K562 (cell line): ENCODE results near the gene IFI27L2. TPM values are rescaled to one million over a fixed set of nuclear protein-coding genes. Genes with fewer than 3 reads are reported as not detected.

Experiments used
- ATAC-seq: fragments of 200-7000 bp; cut with Tn5 transposase; 3 replicates; pipeline ENCODE4 v1.9.1; 2020; ENCODE audit warnings: moderate library complexity
- BruUV-seq: library from RNA; stranded (reverse); fragments of 400-500 nt; replicated peaks from 2 replicates; lab custom pipeline; 2021; lab: Mats Ljungman, UMichigan
- CTCF ChIA-PET: fragments of 300-600 bp; formaldehyde crosslinking; extraction: SDS; loops from one replicate; lab custom pipeline; 2021; ENCODE audit warnings: low intra/inter-chr PET ratio; lab: Yijun Ruan, JAX
- POLR2A ChIA-PET: fragments of 300-600, 350-650 bp; sonication (Branson Sonifier 250); formaldehyde crosslinking; extraction: SDS; loops from one replicate; lab custom pipeline; 2021; ENCODE audit warnings: antibody characterized with exemption, inconsistent platforms; lab: Yijun Ruan, JAX
- DNase-seq, 4 experiments: peaks; one replicate each; pipeline versions ENCODE4 v3.0.0 to v3.0.0-alpha.2; 2011 to 2018; ENCODE audit warnings: low spot score in 3 of 4, mixed read lengths in 3 of 4; ENCODE audit errors: extremely low read depth in 1 of 4
- FAIRE-seq: peaks from 2 replicates; lab custom pipeline; 2011; peaks lifted over from hg19 to GRCh38; lab: Jason Lieb, UNC
- H2AFZ ChIP-seq: 2 replicates; pipeline ENCODE4 v1.6.0; 2011; ENCODE audit warnings: low read depth, low read length, control low read depth, inconsistent platforms
- H3K27ac ChIP-seq: fragments of 200-600 bp; 3 replicates; pipeline ENCODE4 v1.8.0; 2011; ENCODE audit warnings: low read depth, mild to moderate bottlenecking, control low read depth, inconsistent platforms, low read length, moderate library complexity, mixed read lengths; ENCODE audit errors: extremely low read depth
- H3K27me3 ChIP-seq, 2 experiments: fragments of 300-600 bp in 1 of 2; 2 replicates in 1 of 2; 3 replicates in 1 of 2; pipeline versions ENCODE4 v1.6.0 to v1.8.0; 2011; ENCODE audit warnings: inconsistent platforms in 2 of 2, low read length in 2 of 2, mild to moderate bottlenecking in 1 of 2, mixed read lengths in 1 of 2, moderate library complexity in 1 of 2; ENCODE audit not compliant: control insufficient read depth in 2 of 2, insufficient read depth in 2 of 2
- H3K36me3 ChIP-seq: fragments of 300-600 bp; 3 replicates; pipeline ENCODE4 v1.8.0; 2011; ENCODE audit warnings: mild to moderate bottlenecking, low read length, inconsistent platforms; ENCODE audit not compliant: control insufficient read depth, insufficient read depth
- H3K4me1 ChIP-seq, 2 experiments: fragments of 200-600 bp in 1 of 2; replicated peaks in 1 of 2; 2 replicates in 1 of 2; 3 replicates in 1 of 2; pipeline versions ENCODE4 v1.5.1 to v1.8.0; 2011; ENCODE audit warnings: inconsistent platforms in 2 of 2, low read length in 2 of 2, mild to moderate bottlenecking in 1 of 2, mixed read lengths in 1 of 2, moderate library complexity in 1 of 2; ENCODE audit not compliant: control insufficient read depth in 2 of 2, insufficient read depth in 2 of 2
- H3K4me2 ChIP-seq: 2 replicates; pipeline ENCODE4 v1.6.1; 2011; ENCODE audit warnings: low read length, control low read depth, inconsistent platforms, mixed read lengths; ENCODE audit not compliant: insufficient read depth
- H3K4me3 ChIP-seq: fragments of 200-600 bp; sonication (generic), shearing (Covaris generic); 2 replicates; pipeline ENCODE4 v1.5.1; 2016; ENCODE audit warnings: control low read depth, inconsistent platforms
- H3K79me2 ChIP-seq: fragments of 200-600 bp; 3 replicates; pipeline ENCODE4 v1.8.0; 2011; ENCODE audit warnings: low read length, inconsistent platforms; ENCODE audit not compliant: control insufficient read depth, insufficient read depth
- H3K9ac ChIP-seq, 2 experiments: 2 replicates each; pipeline versions ENCODE4 v1.6.0 to v1.6.1; 2011; ENCODE audit warnings: low read depth in 2 of 2, low read length in 2 of 2, control low read depth in 1 of 2, inconsistent platforms in 1 of 2, mild to moderate bottlenecking in 1 of 2, mixed read lengths in 1 of 2; ENCODE audit not compliant: insufficient read depth in 1 of 2
- H3K9me1 ChIP-seq: one replicate; pipeline ENCODE4 v1.6.0; 2011; ENCODE audit warnings: inconsistent platforms, mild to moderate bottlenecking, low read length, moderate library complexity; ENCODE audit not compliant: control insufficient read depth, insufficient read depth
- H3K9me3 ChIP-seq: replicated peaks from 2 replicates; pipeline ENCODE4 v1.5.1; 2011; ENCODE audit warnings: low read depth, low read length, inconsistent platforms; ENCODE audit not compliant: control insufficient read depth, insufficient read depth
- H4K20me1 ChIP-seq: replicated peaks from 2 replicates; pipeline ENCODE4 v1.6.1; 2011; ENCODE audit warnings: low read length, inconsistent platforms, mixed read lengths; ENCODE audit not compliant: control insufficient read depth, insufficient read depth
- BHLHE40 ChIP-seq: IDR thresholded peaks from 2 replicates; pipeline ENCODE4 v1.6.1; 2011; ENCODE audit warnings: low read length, improper control_type of control experiment
- CBFB ChIP-seq: sonication (generic); formaldehyde crosslinking; IDR thresholded peaks from 2 replicates; pipeline ENCODE4 v1.4.0; 2020; ENCODE audit warnings: mild to moderate bottlenecking, missing genetic modification reagents
- MLLT1 ChIP-seq, 2 experiments: fragments of 450-650 bp; IDR thresholded peaks; 2 replicates each; pipeline ENCODE4 v1.6.1; 2016
- RFX5 ChIP-seq: IDR thresholded peaks from 2 replicates; pipeline ENCODE4 v1.6.1; 2011; ENCODE audit warnings: low read depth, mild to moderate bottlenecking, improper control_type of control experiment, low read length
- RNF219 ChIP-seq: fragments of 250-450 bp; sonication (Bioruptor Pico); IDR thresholded peaks from 2 replicates; pipeline ENCODE4 v1.5.0; 2022; ENCODE audit warnings: mild to moderate bottlenecking
- TAF15 ChIP-seq: fragments of 200-400 bp; formaldehyde crosslinking; IDR thresholded peaks from 2 replicates; pipeline ENCODE4 v1.6.1; 2017; ENCODE audit warnings: mild to moderate bottlenecking, low read depth, low read length, moderate library complexity
- ZNF277 ChIP-seq: fragments of 250-450 bp; sonication (Bioruptor Pico); IDR thresholded peaks from 2 replicates; pipeline ENCODE4 v1.8.0; 2022; ENCODE audit warnings: inconsistent platforms, mild to moderate bottlenecking, moderate library complexity, borderline replicate concordance
- ZNF518B ChIP-seq: fragments of 250-450 bp; sonication (Bioruptor Pico); IDR thresholded peaks from 2 replicates; pipeline ENCODE4 v1.5.0; 2021; ENCODE audit warnings: mild to moderate bottlenecking, moderate library complexity
- WGBS: fragments of 100-300 bp; shearing (Covaris generic); methylation state at CpG from one replicate; pipeline ENCODE4 v1.1.6; 2016; ENCODE audit warnings: low coverage, mixed read lengths; ENCODE audit not compliant: insufficient coverage; ENCODE audit errors: missing lambda C conversion rate; 5-methylcytosine and 5-hydroxymethylcytosine counted together
- in situ Hi-C: fragments of 300-500 bp; cut with MboI; formaldehyde crosslinking; loops from 4 replicates; pipeline ENCODE4 v1.15.0; 2018; ENCODE audit warnings: inconsistent platforms, mixed read lengths
- intact Hi-C: fragments of 100-400 bp; cut with micrococcal nuclease; formaldehyde crosslinking; loops from 2 replicates; pipeline ENCODE4 v1.14.2; 2022
- polyA plus RNA-seq, 8 experiments: library from polyadenylated mRNA; depleted of rRNA in 4 of 8; stranded (reverse) in 5 of 8; unstranded in 3 of 8; fragments of >200 nt; fragmentation: Nextera tagmentation in 2 of 8; fragmentation: Illumina TruSeq in 1 of 8; extraction: Ambion mirVana in 2 of 8; extraction: Trizol in 1 of 8; gene quantifications; 2 replicates each; pipeline versions ENCODE4 v1.2.1 to v1.2.3, GENCODE V29; 2011 to 2014; ENCODE audit warnings: inconsistent platforms in 1 of 8, missing spikeins in 1 of 8
- total RNA-seq, 7 experiments: library from RNA; depleted of rRNA in 6 of 7; stranded (reverse); fragments of >200 nt in 6 of 7; fragmentation: Illumina TruSeq in 2 of 7; extraction: Trizol in 2 of 7; gene quantifications; 2 replicates each; pipeline versions ENCODE4 v1.2.1 to v1.2.3, GENCODE V29; 2011 to 2021; ENCODE audit warnings: low replicate concordance in 1 of 7
- TF ChIP-seq, protein P1 (sequence below): fragments of 450-650 bp; formaldehyde crosslinking; IDR thresholded peaks from 2 replicates; pipeline ENCODE4 v1.4.0; 2020; ENCODE audit warnings: mild to moderate bottlenecking, moderate library complexity

IFI27L2 gene
- total and polyA plus RNA-seq, 9 of the 15 experiments (the other 6 are each of a cell fraction or from before 2014, with no cell fraction given): 1.0 to 9.3 (median 4.1) TPM

- no peak for TF ChIP-seq RNF219 (CRISPR knock-in tag)
- no peak for TF ChIP-seq MLLT1 (IDR thresholded peaks at IDR 0.05)
- TF ChIP-seq RFX5: no peak
Measured at GRCh38 chr14:94101748-94102147, 27.7 kb downstream of the IFI27L2 start (continued).

- no TSS peak for BruUV-seq
- H3K9me3 ChIP-seq: no peaks in the 10 kb centered on the region
- no peaks in the 10 kb centered on the region for H3K36me3 ChIP-seq
- DNase-seq (no peak), FAIRE-seq (no peak), ATAC-seq (no peak)
- no peaks in the 10 kb centered on the region for H4K20me1 ChIP-seq
- H3K79me2 ChIP-seq: no peaks in the 10 kb centered on the region
- no peak overlapping the region for H3K9ac ChIP-seq
- in situ Hi-C loops: no loop called here
- no peak overlapping the region for H3K4me3 ChIP-seq
- WGBS: 48% methylated on average over 4 of the region's 4 CpGs
- ChIA-PET CTCF (no interaction called here), POLR2A (interaction anchor here (0.5 to 1.2 kb wide), 3 partner anchors 9 to 27 kb away, joined by 3 to 7 read pairs (median 3); partner anchors contain the start of gene IFI27)
- no peaks in the 10 kb centered on the region for H3K27me3 ChIP-seq
- no peak overlapping the region for H2AFZ ChIP-seq
- H3K4me2 ChIP-seq: no peak overlapping the region
- intact Hi-C loops: no loop called here
- no peak overlapping the region for H3K27ac ChIP-seq
- peaks cover 2% of the 10 kb centered on the region for H3K9me1 ChIP-seq
- no peaks in the 10 kb centered on the region; a peak in 1 of 5 replicates for H3K4me1 ChIP-seq
- TF ChIP-seq CBFB (CRISPR knock-in tag) (no peak), ZNF277 (CRISPR knock-in tag) (no peak), BHLHE40 (no peak), TAF15 (no peak), ZNF518B (CRISPR knock-in tag) (no peak)
- TF ChIP-seq, protein P1, sequence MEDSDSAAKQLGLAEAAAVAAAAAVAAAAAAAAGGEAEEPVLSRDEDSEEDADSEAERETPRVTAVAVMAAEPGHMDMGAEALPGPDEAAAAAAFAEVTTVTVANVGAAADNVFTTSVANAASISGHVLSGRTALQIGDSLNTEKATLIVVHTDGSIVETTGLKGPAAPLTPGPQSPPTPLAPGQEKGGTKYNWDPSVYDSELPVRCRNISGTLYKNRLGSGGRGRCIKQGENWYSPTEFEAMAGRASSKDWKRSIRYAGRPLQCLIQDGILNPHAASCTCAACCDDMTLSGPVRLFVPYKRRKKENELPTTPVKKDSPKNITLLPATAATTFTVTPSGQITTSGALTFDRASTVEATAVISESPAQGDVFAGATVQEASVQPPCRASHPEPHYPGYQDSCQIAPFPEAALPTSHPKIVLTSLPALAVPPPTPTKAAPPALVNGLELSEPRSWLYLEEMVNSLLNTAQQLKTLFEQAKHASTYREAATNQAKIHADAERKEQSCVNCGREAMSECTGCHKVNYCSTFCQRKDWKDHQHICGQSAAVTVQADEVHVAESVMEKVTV (CRISPR knock-in tag): no peak
Measured at GRCh38 chr14:94100847-94101246, 28.6 kb downstream of the IFI27L2 start.
